Activated CD4-positive, alpha-beta T cell treated with anti-CD3 and anti-CD28 coated beads, Interleukin-2, Interleukin-4, amounts not matched to agents 100 ng/mL and 50 ng/mL, durations not matched to agents 16 hours and 8 hours (primary cell): ENCODE measurements around the gene FLNB.
"Not testable (repeated sequence)": the region's sequence is repeated elsewhere in the genome, so short reads cannot be mapped to it uniquely, and the experiment has no call there.

ENCODE experiments used
- DNase-seq: peaks from one replicate; pipeline ENCODE4 v3.0.0-alpha.2; 2020; ENCODE audit warnings: low spot score

Gene FLNB

GRCh38 chr3:58052373-58053273, 44.4 kb downstream of the FLNB start:
- DNase-seq: peak; percentile 59

- no peak for DNase-seq
Observed at GRCh38 chr3:58054652-58055051, 46.4 kb downstream of the FLNB start.

DNA sequence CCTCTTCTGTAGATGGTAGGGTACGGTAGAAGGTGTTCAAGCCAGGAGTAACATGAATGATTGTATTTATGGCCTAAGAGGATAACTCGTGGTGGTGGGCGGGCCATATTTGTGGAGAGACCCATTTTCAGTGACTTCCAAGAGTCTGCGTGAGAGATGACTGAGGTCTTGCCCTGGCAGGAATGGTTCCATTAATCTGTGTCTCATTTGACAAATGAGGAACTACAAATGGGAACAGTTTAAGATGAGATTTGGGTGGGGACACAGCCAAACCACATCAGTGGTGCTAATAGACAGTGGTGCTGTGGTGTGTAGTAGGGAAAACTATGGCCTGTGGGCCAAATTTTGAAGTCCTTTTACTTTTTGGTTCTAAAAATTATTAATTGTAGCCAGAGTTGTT, 47.1 kb downstream of the FLNB start:
- no peak for DNase-seq

GRCh38 chr3:58055891-58056290, 47.7 kb downstream of the FLNB start:
- DNase-seq: not testable (repeated sequence)

GRCh38 chr3:58058361-58059263, 50.4 kb downstream of the FLNB start:
- no peak for DNase-seq

DNA sequence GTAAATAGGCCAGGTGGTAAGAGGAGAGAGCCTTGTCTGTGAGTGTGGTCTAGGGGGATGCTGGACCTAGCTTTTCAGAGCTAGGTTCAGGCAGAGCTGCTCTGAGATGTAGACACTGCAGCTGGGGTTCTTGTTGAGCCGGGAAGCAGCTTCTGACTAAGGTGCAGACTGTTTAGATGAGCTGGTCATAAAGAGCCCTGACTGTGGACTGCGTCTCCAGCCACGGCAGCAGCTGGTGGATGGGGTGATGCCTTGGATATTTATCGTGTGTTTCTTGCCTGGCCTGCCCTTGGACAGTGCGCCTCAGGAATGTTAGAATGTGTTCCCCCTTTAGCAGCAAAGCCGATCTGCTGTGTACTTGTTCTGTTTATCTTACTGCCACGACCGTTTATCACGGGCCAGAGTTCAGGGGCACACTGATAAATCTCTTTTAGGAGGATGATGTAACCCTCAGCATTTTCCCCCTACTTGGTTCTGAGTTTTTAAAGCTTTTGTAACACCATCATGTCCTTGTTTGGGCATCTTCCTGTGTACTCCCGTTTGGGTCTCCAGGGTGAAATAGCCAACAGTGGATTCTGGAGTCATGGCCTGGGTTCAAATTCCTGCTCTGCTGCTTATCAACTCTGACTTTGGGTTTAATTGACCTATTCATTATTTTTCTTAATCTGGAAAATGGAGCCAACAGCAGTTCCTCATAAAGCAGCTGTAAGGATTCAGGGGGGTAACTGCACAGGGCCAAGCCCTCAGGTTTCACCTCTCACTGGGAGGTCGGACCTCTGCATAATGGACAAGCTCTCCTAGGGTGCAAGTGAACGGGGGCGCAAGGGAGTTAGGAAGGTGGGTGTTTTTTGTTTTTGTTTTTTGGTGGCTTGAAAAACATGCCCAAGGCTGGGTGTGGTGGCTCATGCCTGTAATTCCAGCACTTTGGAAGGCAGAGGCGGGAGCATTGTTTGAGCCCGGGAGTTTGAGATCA, 51.4 kb downstream of the FLNB start:
- DNase-seq: no peak

DNA sequence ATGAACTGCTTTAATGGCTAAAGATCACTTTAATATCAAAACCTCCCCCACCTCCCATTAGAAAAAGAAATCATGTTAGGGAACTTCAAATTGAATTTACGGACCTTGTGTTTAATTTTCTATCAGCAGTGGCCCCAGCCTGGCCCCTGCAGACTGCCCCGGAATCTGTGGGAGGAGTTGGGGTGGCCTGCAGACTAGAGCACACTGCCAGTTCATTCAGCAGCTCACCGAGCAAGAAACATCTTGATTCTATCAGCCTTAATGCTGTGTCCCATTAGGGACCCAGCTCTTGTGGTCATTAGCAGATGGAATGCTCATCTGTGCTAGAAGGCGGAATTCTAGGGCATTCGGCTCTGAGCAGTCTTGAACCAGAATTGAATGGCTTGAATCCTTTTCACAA, 54.2 kb downstream of the FLNB start:
- no peak for DNase-seq

- DNase-seq: no peak
Observed at GRCh38 chr3:58063022-58063815, 55.0 kb downstream of the FLNB start.

- DNase-seq: no peak
Observed at GRCh38 chr3:58064923-58065638, 56.9 kb downstream of the FLNB start.

DNA sequence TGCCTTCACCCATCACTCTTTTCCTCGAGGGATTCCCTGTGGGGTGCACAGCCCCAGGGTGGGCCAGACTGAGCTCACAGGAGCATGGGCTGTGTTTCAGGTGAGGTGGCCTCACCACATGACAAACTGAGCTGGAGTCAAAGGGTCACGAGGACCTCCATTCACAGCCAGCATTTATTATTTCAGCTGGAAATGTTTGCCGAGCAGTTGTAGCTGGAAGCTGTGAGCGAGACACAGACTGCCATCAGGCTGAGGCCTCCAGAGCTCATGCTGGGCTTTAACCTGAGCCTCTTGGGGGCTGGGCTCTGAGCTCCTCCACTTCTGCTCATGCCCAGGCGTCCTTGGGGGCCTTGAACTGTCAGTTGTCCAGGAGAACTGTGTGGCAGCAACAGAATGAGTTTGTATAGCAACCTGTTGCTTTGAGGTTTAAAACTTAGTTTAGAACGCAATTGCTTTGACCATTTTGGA, 57.5 kb downstream of the FLNB start:
- no peak for DNase-seq

GRCh38 chr3:58066842-58067241, 58.6 kb downstream of the FLNB start:
- no peak for DNase-seq

- DNase-seq: no peak
Observed at GRCh38 chr3:58068122-58068809, 60.0 kb downstream of the FLNB start.

- no peak for DNase-seq
Observed at GRCh38 chr3:58071480-58071971, 63.3 kb downstream of the FLNB start.

- no peak for DNase-seq
Observed at GRCh38 chr3:58072052-58072762, 64.0 kb downstream of the FLNB start.

DNA sequence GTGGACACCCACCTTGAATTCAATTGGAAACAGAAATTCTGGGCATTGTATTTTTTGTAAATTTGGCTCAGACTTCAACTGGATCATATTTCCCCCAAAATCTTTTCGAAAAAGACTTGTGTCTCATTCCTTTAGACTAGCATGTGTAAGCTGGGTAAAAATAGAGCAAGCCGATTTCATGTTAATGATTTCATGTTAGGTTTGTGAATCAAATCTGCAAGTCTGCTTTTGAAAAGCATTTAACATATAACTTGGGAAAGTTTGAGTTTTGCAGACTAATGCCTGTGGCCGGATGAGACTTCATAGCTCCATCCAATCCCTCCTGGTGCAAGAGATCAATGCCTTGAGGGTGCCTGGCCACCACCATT, 64.5 kb downstream of the FLNB start:
- no peak for DNase-seq

GRCh38 chr3:58073301-58074108, 65.3 kb downstream of the FLNB start:
- DNase-seq: no peak

- no peak for DNase-seq
Observed at GRCh38 chr3:58074116-58074715, 66.0 kb downstream of the FLNB start.
